H9 (cell line): Measurements from ENCODE around the gene ENDOV. TPM values are rescaled to one million over a fixed set of nuclear protein-coding genes. Genes with fewer than 3 reads are reported as not detected.

ENCODE experiments used
- DNase-seq: peaks from one replicate; pipeline ENCODE4 v3.0.0-alpha.2; 2017
- H2AFZ ChIP-seq: one replicate; pipeline ENCODE4 v1.6.1; 2013; ENCODE audit warnings: mild to moderate bottlenecking, low read length, control low read depth, moderate library complexity
- H2AK5ac ChIP-seq: 2 replicates; pipeline ENCODE4 v1.6.1; 2013; ENCODE audit warnings: low read length, control low read depth, mixed read lengths; ENCODE audit not compliant: insufficient read length
- H2BK120ac ChIP-seq: one replicate; pipeline ENCODE4 v1.6.1; 2013; ENCODE audit warnings: low read depth, mild to moderate bottlenecking, low read length, control low read depth, inconsistent platforms; ENCODE audit not compliant: poor library complexity, severe bottlenecking
- H2BK12ac ChIP-seq: 2 replicates; pipeline ENCODE4 v1.6.1; 2013; ENCODE audit warnings: low read length, control low read depth, mixed read lengths, low read depth; ENCODE audit not compliant: insufficient read length
- H2BK15ac ChIP-seq: 2 replicates; pipeline ENCODE4 v1.6.1; 2013; ENCODE audit warnings: low read depth, low read length, control low read depth
- H2BK20ac ChIP-seq: one replicate; pipeline ENCODE4 v1.6.1; 2013; ENCODE audit warnings: low read depth, mild to moderate bottlenecking, low read length, control low read depth, inconsistent platforms; ENCODE audit not compliant: poor library complexity, severe bottlenecking
- H2BK5ac ChIP-seq: 2 replicates; pipeline ENCODE4 v1.6.1; 2013; ENCODE audit warnings: low read length, control low read depth, mixed read lengths; ENCODE audit not compliant: insufficient read length
- H3K14ac ChIP-seq: 2 replicates; pipeline ENCODE4 v1.6.1; 2013; ENCODE audit warnings: low read length, control low read depth; ENCODE audit not compliant: insufficient read depth
- H3K18ac ChIP-seq: 2 replicates; pipeline ENCODE4 v1.6.1; 2013; ENCODE audit warnings: low read depth, mild to moderate bottlenecking, mixed read lengths, low read length, control low read depth; ENCODE audit not compliant: insufficient read length
- H3K23ac ChIP-seq: 2 replicates; pipeline ENCODE4 v1.6.1; 2013; ENCODE audit warnings: low read length, control low read depth, mixed read lengths, low read depth; ENCODE audit not compliant: insufficient read length
- H3K23me2 ChIP-seq: 2 replicates; pipeline ENCODE4 v1.6.1; 2013; ENCODE audit warnings: low read depth, mild to moderate bottlenecking, mixed read lengths, low read length, control low read depth; ENCODE audit not compliant: insufficient read length, poor library complexity, severe bottlenecking
- H3K27ac ChIP-seq: 2 replicates; pipeline ENCODE4 v1.5.1; 2013; ENCODE audit warnings: low read length, control low read depth, mixed read lengths, low read depth; ENCODE audit not compliant: insufficient read length
- H3K27me3 ChIP-seq: 2 replicates; pipeline ENCODE4 v1.6.1; 2013; ENCODE audit warnings: low read length, control low read depth, inconsistent platforms; ENCODE audit not compliant: insufficient read depth
- H3K4ac ChIP-seq: 2 replicates; pipeline ENCODE4 v1.6.1; 2013; ENCODE audit warnings: low read depth, mild to moderate bottlenecking, control low read depth, inconsistent platforms, low read length, moderate library complexity
- H3K4me1 ChIP-seq: 2 replicates; pipeline ENCODE4 v1.6.1; 2013; ENCODE audit warnings: low read length, control low read depth, inconsistent platforms; ENCODE audit not compliant: insufficient read depth
- H3K4me2 ChIP-seq: 2 replicates; pipeline ENCODE4 v1.6.1; 2013; ENCODE audit warnings: low read length, control low read depth, mixed read lengths; ENCODE audit not compliant: insufficient read length, insufficient read depth
- H3K56ac ChIP-seq: 2 replicates; pipeline ENCODE4 v1.6.1; 2013; ENCODE audit warnings: low read depth, mild to moderate bottlenecking, mixed read lengths, low read length, control low read depth; ENCODE audit not compliant: insufficient read length
- H3K79me1 ChIP-seq: 2 replicates; pipeline ENCODE4 v1.6.1; 2013; ENCODE audit warnings: low read depth, mild to moderate bottlenecking, moderate library complexity, low read length, control low read depth, inconsistent platforms; ENCODE audit not compliant: insufficient read depth, poor library complexity, severe bottlenecking
- H3K79me2 ChIP-seq: 2 replicates; pipeline ENCODE4 v1.6.1; 2013; ENCODE audit warnings: low read length, control low read depth, inconsistent platforms; ENCODE audit not compliant: insufficient read depth
- H3K9ac ChIP-seq: 2 replicates; pipeline ENCODE4 v1.6.1; 2013; ENCODE audit warnings: low read length, control low read depth, mixed read lengths; ENCODE audit not compliant: insufficient read length; ENCODE audit errors: extremely low read depth
- H3K9me3 ChIP-seq: one replicate; pipeline ENCODE4 v1.6.1; 2013; ENCODE audit warnings: low read depth, low read length, inconsistent platforms; ENCODE audit not compliant: control insufficient read depth
- H3T11ph ChIP-seq: one replicate; pipeline ENCODE4 v1.6.1; 2013; ENCODE audit warnings: mild to moderate bottlenecking, low read length, control low read depth, inconsistent platforms
- H4K20me1 ChIP-seq: one replicate; pipeline ENCODE4 v1.6.1; 2013; ENCODE audit not compliant: control insufficient read depth, insufficient read length, insufficient read depth
- H4K5ac ChIP-seq: 2 replicates; pipeline ENCODE4 v1.6.1; 2013; ENCODE audit warnings: low read depth, mild to moderate bottlenecking, mixed read lengths, low read length, control low read depth; ENCODE audit not compliant: insufficient read length
- H4K8ac ChIP-seq: replicated peaks from 2 replicates; pipeline ENCODE4 v1.6.1; 2013; ENCODE audit warnings: low read length, control low read depth, mixed read lengths, low read depth; ENCODE audit not compliant: insufficient read length
- H4K91ac ChIP-seq: 2 replicates; pipeline ENCODE4 v1.6.1; 2013; ENCODE audit warnings: low read depth, mild to moderate bottlenecking, moderate library complexity, mixed read lengths, low read length, control low read depth; ENCODE audit not compliant: insufficient read length
- H3K27ac Mint-ChIP-seq, 3 experiments: 2 replicates in 2 of 3; 3 replicates in 1 of 3; pipeline ENCODE4 v1.8.0; 2020 to 2021; ENCODE audit warnings: mixed read lengths in 3 of 3, mild to moderate bottlenecking in 1 of 3, moderate library complexity in 1 of 3
- H3K27me3 Mint-ChIP-seq: 2 replicates; pipeline ENCODE4 v1.8.0; 2021; ENCODE audit warnings: low read depth, mild to moderate bottlenecking, moderate library complexity, mixed read lengths
- H3K36me3 Mint-ChIP-seq, 3 experiments: 2 replicates in 2 of 3; 3 replicates in 1 of 3; pipeline ENCODE4 v1.8.0; 2020 to 2021; ENCODE audit warnings: low read depth in 3 of 3, mixed read lengths in 3 of 3; ENCODE audit not compliant: insufficient read depth in 1 of 3
- H3K4me1 Mint-ChIP-seq, 2 experiments: 2 replicates each; pipeline ENCODE4 v1.8.0; 2020; ENCODE audit warnings: mixed read lengths in 2 of 2
- H3K4me3 Mint-ChIP-seq, 2 experiments: 2 replicates in 1 of 2; 3 replicates in 1 of 2; pipeline ENCODE4 v1.8.0; 2020 to 2021; ENCODE audit warnings: mild to moderate bottlenecking in 2 of 2, mixed read lengths in 2 of 2, moderate library complexity in 1 of 2
- H3K9me3 Mint-ChIP-seq, 2 experiments: 2 replicates in 1 of 2; 3 replicates in 1 of 2; pipeline ENCODE4 v1.8.0; 2020; ENCODE audit warnings: mild to moderate bottlenecking in 2 of 2, mixed read lengths in 2 of 2, moderate library complexity in 1 of 2
- CTCF ChIP-seq: fragments of 200-600 bp; sonication (generic); conservative IDR thresholded peaks from 3 replicates; pipeline ENCODE4 v1.8.0; 2021; ENCODE audit warnings: antibody characterized with exemption, mild to moderate bottlenecking
- WGBS: extraction: QIAGEN DNeasy Blood & Tissue Kit; methylation state at CpG from one replicate; pipeline ENCODE4 v1.1.7; 2013; ENCODE audit warnings: missing lambda C conversion rate, low lambda C conversion rate, mixed read lengths; ENCODE audit not compliant: insufficient read length; ENCODE audit errors: extremely low coverage; 5-methylcytosine and 5-hydroxymethylcytosine counted together
- total RNA-seq: library from RNA; stranded (reverse); gene quantifications from 2 replicates; pipeline ENCODE4 v1.2.1, GENCODE V29; 2021

ENDOV gene
- total RNA-seq, 1 experiment from 2014 or later, result 17.1 TPM

- TF ChIP-seq CTCF, result no peak
- Mint-ChIP-seq H3K36me3 (no peaks in the 10 kb centered on the region), H3K4me3 (no peak overlapping the region), H3K27me3 (peaks cover 77% of the 10 kb centered on the region), H3K4me1 (peaks cover 28 to 48% of the 10 kb centered on the region in 2 experiments), H3K9me3 (no peaks in the 10 kb centered on the region), H3K27ac (no peak overlapping the region)
- H2BK120ac ChIP-seq, result no peak overlapping the region
- H3K79me1 ChIP-seq, result no peaks in the 10 kb centered on the region
- no peak overlapping the region for H2BK20ac ChIP-seq
- no peak overlapping the region for H3K4ac ChIP-seq
- no peak overlapping the region for H3K18ac ChIP-seq
- no peak overlapping the region for H3K23ac ChIP-seq
- H3K14ac ChIP-seq, result no peak overlapping the region
- no peak overlapping the region for H3K9ac ChIP-seq
- H3K56ac ChIP-seq, result no peak overlapping the region
- no peak overlapping the region for H3T11ph ChIP-seq
- no peak overlapping the region for H2AK5ac ChIP-seq
- H4K91ac ChIP-seq, result no peak overlapping the region
- no peaks in the 10 kb centered on the region for H4K20me1 ChIP-seq
- H2BK5ac ChIP-seq, result no peak overlapping the region
- no peak overlapping the region for H3K4me2 ChIP-seq
- no peak overlapping the region for H2BK12ac ChIP-seq
- no peak overlapping the region for H4K5ac ChIP-seq
- H4K8ac ChIP-seq, result no peak overlapping the region
- no peak for DNase-seq
- WGBS, result no CpG with 5 or more reads among the region's 10 CpGs
- no peaks in the 10 kb centered on the region; the same call in 1 of the 2 replicates for H3K4me1 ChIP-seq
- H2BK15ac ChIP-seq, result no peak overlapping the region
- H3K27me3 ChIP-seq, result peaks cover 3% of the 10 kb centered on the region; the same call in 1 of the 2 replicates
- H3K79me2 ChIP-seq, result no peaks in the 10 kb centered on the region
- H3K23me2 ChIP-seq, result no peaks in the 10 kb centered on the region
- no peak overlapping the region for H2AFZ ChIP-seq
- no peak overlapping the region for H3K27ac ChIP-seq
- H3K9me3 ChIP-seq, result no peaks in the 10 kb centered on the region
Observed at GRCh38 chr17:80485846-80486245, 70.9 kb downstream of the ENDOV start.
